Left ventricle myocardium inferior (tissue), 1 donor: Measurements from ENCODE around the gene DCHS1. TPM values are rescaled to one million over a fixed set of nuclear protein-coding genes. Genes with fewer than 3 reads are reported as not detected.

Source experiments
- DNase-seq: peaks from one replicate; pipeline ENCODE4 v3.0.0-alpha.2; 2020
- H3K27ac ChIP-seq: fragments of 200-600 bp; replicated peaks from 2 replicates; pipeline ENCODE4 v1.8.0; 2021
- H3K27me3 ChIP-seq: fragments of 200-600 bp; 2 replicates; pipeline ENCODE4 v1.8.0; 2021; ENCODE audit warnings: low read depth
- H3K36me3 ChIP-seq: fragments of 200-600 bp; 2 replicates; pipeline ENCODE4 v1.8.0; 2021
- H3K4me1 ChIP-seq: fragments of 200-600 bp; 2 replicates; pipeline ENCODE4 v1.8.0; 2021
- H3K4me3 ChIP-seq: fragments of 200-600 bp; 2 replicates; pipeline ENCODE4 v1.8.0; 2021; ENCODE audit warnings: mild to moderate bottlenecking, moderate library complexity
- H3K9me3 ChIP-seq: fragments of 200-600 bp; replicated peaks from 2 replicates; pipeline ENCODE4 v1.8.0; 2021
- CTCF ChIP-seq: fragments of 200-600 bp; IDR thresholded peaks from 2 replicates; pipeline ENCODE4 v1.8.0; 2021; ENCODE audit warnings: antibody characterized with exemption, mild to moderate bottlenecking, borderline replicate concordance
- intact Hi-C: fragments of 100-400 bp; cut with micrococcal nuclease; formaldehyde crosslinking; loops from one replicate; pipeline ENCODE4 v1.11.0; 2022
- total RNA-seq: library from RNA; stranded (reverse); fragmentation: NEBNext Ultra II Directional; extraction: Animal tissue kit (Norgen Biotek cat#: 25700); gene quantifications from one replicate; pipeline ENCODE4 v1.2.1, GENCODE V29; 2021
- donor health status: DM: no; HTN: yes; CAD: no; lungs with severe emphysema.

Gene DCHS1
- total RNA-seq, 1 donor from 2014 or later, result 9.5 TPM

GRCh38 chr11:6618117-6619003 is 37.2 kb downstream of the DCHS1 start:
- intact Hi-C loops, result no loop called here
- no peak for DNase-seq

GRCh38 chr11:6617315-6617781 is 38.3 kb downstream of the DCHS1 start:
- H3K27ac ChIP-seq, result no peak overlapping the region

More at GRCh38 chr11:6618117-6619003, 37.2 kb downstream of the DCHS1 start:
- Histone ChIP-seq H3K27me3 (no peaks in the 10 kb centered on the region), H3K9me3 (no peaks in the 10 kb centered on the region), H3K4me3 (peak overlapping the region; percentile 88), H3K36me3 (peaks cover 22% of the 10 kb centered on the region), H3K4me1 (peaks cover 30% of the 10 kb centered on the region), H3K27ac (peak overlapping the region; percentile 85)
- no peak for TF ChIP-seq CTCF

GRCh38 chr11:6616596-6617250 is 38.9 kb downstream of the DCHS1 start:
- H3K9me3 ChIP-seq, result no peaks in the 10 kb centered on the region
- H3K4me1 ChIP-seq, result peaks cover 42% of the 10 kb centered on the region
- H3K4me3 ChIP-seq, result no peak overlapping the region
- DNase-seq, result no peak
- H3K27me3 ChIP-seq, result no peaks in the 10 kb centered on the region
- TF ChIP-seq CTCF, result no peak
- H3K36me3 ChIP-seq, result peaks cover 22% of the 10 kb centered on the region
- intact Hi-C loops, result no loop called here
- no peak overlapping the region for H3K27ac ChIP-seq

More at GRCh38 chr11:6617315-6617781, 38.3 kb downstream of the DCHS1 start:
- intact Hi-C loops, result no loop called here
- H3K4me3 ChIP-seq, result peak overlapping the region; percentile 88
- TF ChIP-seq CTCF, result no peak
- H3K36me3 ChIP-seq, result peaks cover 22% of the 10 kb centered on the region
- H3K4me1 ChIP-seq, result peaks cover 40% of the 10 kb centered on the region
- H3K27me3 ChIP-seq, result no peaks in the 10 kb centered on the region
- no peak for DNase-seq
- H3K9me3 ChIP-seq, result no peaks in the 10 kb centered on the region

- Histone ChIP-seq H3K9me3 (no peaks in the 10 kb centered on the region), H3K36me3 (peaks cover 25% of the 10 kb centered on the region), H3K27me3 (no peaks in the 10 kb centered on the region), H3K4me3 (no peak overlapping the region), H3K4me1 (peaks cover 49% of the 10 kb centered on the region), H3K27ac (no peak overlapping the region)
- intact Hi-C loops, result no loop called here
- TF ChIP-seq CTCF, result no peak
- no peak for DNase-seq
Observed at GRCh38 chr11:6615882-6616585, 39.6 kb downstream of the DCHS1 start.

- no peak for DNase-seq
- Histone ChIP-seq H3K4me1 (peaks cover 58% of the 10 kb centered on the region), H3K4me3 (no peak overlapping the region), H3K9me3 (no peaks in the 10 kb centered on the region), H3K36me3 (peaks cover 35% of the 10 kb centered on the region), H3K27ac (no peak overlapping the region), H3K27me3 (no peaks in the 10 kb centered on the region)
- TF ChIP-seq CTCF, result no peak
- intact Hi-C loops, result no loop called here
Observed at GRCh38 chr11:6615046-6615445, 40.6 kb downstream of the DCHS1 start.
